ENCODE results near the gene JTB.

The JTB gene

GRCh38 chr1:153936011-153936802 is 41.3 kb downstream of the JTB start:
- no peaks in the 10 kb centered on the region for H3K9me3 ChIP-seq (ENCODE audit: insufficient read depth, low read length, severe bottlenecking)
- no peaks in the 10 kb centered on the region for H3K79me2 ChIP-seq (ENCODE audit: insufficient read depth, low read length)
- H3K4me2 ChIP-seq (ENCODE audit: insufficient read depth, low read length): no peak overlapping the region
- H4K20me1 ChIP-seq (ENCODE audit: insufficient read depth, low read length): peaks cover 4% of the 10 kb centered on the region; the same call in 1 of the 2 replicates
- H2AFZ ChIP-seq (ENCODE audit: low read depth, low read length): no peak overlapping the region
- ATAC-seq (ENCODE audit: insufficient read depth, low read depth) (no peak), DNase-seq (no peak)
- no peak overlapping the region for H3K9ac ChIP-seq (ENCODE audit: low read depth, low read length)
- no peaks in the 10 kb centered on the region for H3K4me1 ChIP-seq (ENCODE audit: insufficient read depth, low read length)
- H3K27me3 ChIP-seq (ENCODE audit: insufficient read depth, low read length, poor library complexity): no peaks in the 10 kb centered on the region
- TF ChIP-seq EZH2 (IDR thresholded peaks at IDR 0.05; ENCODE audit: borderline replicate concordance, low read depth, low read length, severe bottlenecking) (no peak), CTCF (IDR thresholded peaks at IDR 0.05; ENCODE audit: borderline replicate concordance, extremely low read depth, low read length, poor library complexity, severe bottlenecking) (no peak)
- peaks cover 84% of the 10 kb centered on the region for H3K36me3 ChIP-seq (ENCODE audit: insufficient read depth, low read length)
- H3K27ac ChIP-seq (ENCODE audit: low read length): no peak overlapping the region
- no peak overlapping the region for H3K4me3 ChIP-seq (ENCODE audit: low read depth in 1 of 2, low read length in 2 of 2)

- peaks cover 84% of the 10 kb centered on the region for H3K36me3 ChIP-seq (ENCODE audit: insufficient read depth, low read length)
- TF ChIP-seq EZH2 (IDR thresholded peaks at IDR 0.05; ENCODE audit: borderline replicate concordance, low read depth, low read length, severe bottlenecking): no peak
- no peak for TF ChIP-seq CTCF (IDR thresholded peaks at IDR 0.05; ENCODE audit: borderline replicate concordance, extremely low read depth, low read length, poor library complexity, severe bottlenecking)
Observed at GRCh38 chr1:153934746-153935145, 42.7 kb downstream of the JTB start.

GRCh38 chr1:153933955-153934354 is 43.5 kb downstream of the JTB start:
- H4K20me1 ChIP-seq (ENCODE audit: insufficient read depth, low read length): no peaks in the 10 kb centered on the region
- no peak overlapping the region for H3K27ac ChIP-seq (ENCODE audit: low read length)
- no peaks in the 10 kb centered on the region for H3K4me1 ChIP-seq (ENCODE audit: insufficient read depth, low read length)
- no peak for DNase-seq
- H2AFZ ChIP-seq (ENCODE audit: low read depth, low read length): no peak overlapping the region
- H3K9ac ChIP-seq (ENCODE audit: low read depth, low read length): no peak overlapping the region
- no peaks in the 10 kb centered on the region for H3K27me3 ChIP-seq (ENCODE audit: insufficient read depth, low read length, poor library complexity)
- no peak for ATAC-seq (ENCODE audit: insufficient read depth, low read depth)
- H3K36me3 ChIP-seq (ENCODE audit: insufficient read depth, low read length): peaks cover 77% of the 10 kb centered on the region
- H3K4me3 ChIP-seq (ENCODE audit: low read depth in 1 of 2, low read length in 2 of 2): no peak overlapping the region
- TF ChIP-seq CTCF (IDR thresholded peaks at IDR 0.05; ENCODE audit: borderline replicate concordance, extremely low read depth, low read length, poor library complexity, severe bottlenecking) (no peak), EZH2 (IDR thresholded peaks at IDR 0.05; ENCODE audit: borderline replicate concordance, low read depth, low read length, severe bottlenecking) (no peak)
- no peaks in the 10 kb centered on the region for H3K9me3 ChIP-seq (ENCODE audit: insufficient read depth, low read length, severe bottlenecking)
- H3K4me2 ChIP-seq (ENCODE audit: insufficient read depth, low read length): no peak overlapping the region
- H3K79me2 ChIP-seq (ENCODE audit: insufficient read depth, low read length): no peaks in the 10 kb centered on the region

More at GRCh38 chr1:153934746-153935145, 42.7 kb downstream of the JTB start:
- no peak overlapping the region for H3K4me2 ChIP-seq (ENCODE audit: insufficient read depth, low read length)
- no peaks in the 10 kb centered on the region for H3K9me3 ChIP-seq (ENCODE audit: insufficient read depth, low read length, severe bottlenecking)
- ATAC-seq (ENCODE audit: insufficient read depth, low read depth): no peak
- no peak overlapping the region for H3K4me3 ChIP-seq (ENCODE audit: low read depth in 1 of 2, low read length in 2 of 2)
- no peaks in the 10 kb centered on the region for H3K79me2 ChIP-seq (ENCODE audit: insufficient read depth, low read length)
- H4K20me1 ChIP-seq (ENCODE audit: insufficient read depth, low read length): no peaks in the 10 kb centered on the region
- no peak for DNase-seq
- H2AFZ ChIP-seq (ENCODE audit: low read depth, low read length): no peak overlapping the region
- H3K9ac ChIP-seq (ENCODE audit: low read depth, low read length): no peak overlapping the region
- H3K27ac ChIP-seq (ENCODE audit: low read length): no peak overlapping the region
- H3K27me3 ChIP-seq (ENCODE audit: insufficient read depth, low read length, poor library complexity): no peaks in the 10 kb centered on the region
- no peaks in the 10 kb centered on the region for H3K4me1 ChIP-seq (ENCODE audit: insufficient read depth, low read length)
